Transverse colon (tissue), 4 donors: ENCODE data around the gene SHROOM2. TPM values are rescaled to one million over a fixed set of nuclear protein-coding genes. Genes with fewer than 3 reads are reported as not detected.
A peak's percentile ranks its signal among the peaks of the same experiment; 100 is the strongest.

Experiments used
- DNase-seq: peaks from one replicate; pipeline ENCODE4 v3.0.0-alpha.2; 2019
- H3K27ac ChIP-seq, 4 donors: fragments of 200-600 bp; sonication (generic); 2 replicates each; pipeline ENCODE4 v1.5.1; 2016 to 2018; ENCODE audit warnings: inconsistent platforms in 4 of 4
- H3K27me3 ChIP-seq: fragments of 200-600 bp; sonication (generic); 2 replicates; pipeline ENCODE4 v1.5.1; 2017; ENCODE audit warnings: inconsistent platforms
- H3K36me3 ChIP-seq, 4 donors: fragments of 200-600 bp; sonication (generic); 2 replicates each; pipeline ENCODE4 v1.5.1; 2017 to 2019; ENCODE audit warnings: inconsistent platforms in 4 of 4
- H3K4me1 ChIP-seq, 4 donors: fragments of 200-600 bp; sonication (generic); 2 replicates each; pipeline ENCODE4 v1.5.1; 2017 to 2020; ENCODE audit warnings: inconsistent platforms in 4 of 4
- H3K4me3 ChIP-seq, 4 donors: fragments of 200-600 bp; sonication (generic); 1 replicate in 1 of 4; 2 replicates in 3 of 4; pipeline versions ENCODE4 v1.5.1 to v1.6.1; 2017 to 2019; ENCODE audit warnings: inconsistent platforms in 4 of 4
- H3K9me3 ChIP-seq, 2 donors: fragments of 200-600 bp; sonication (generic); 2 replicates each; pipeline ENCODE4 v1.5.1; 2017 to 2019; ENCODE audit warnings: inconsistent platforms in 2 of 2
- CTCF ChIP-seq, 5 experiments: fragments of 200-600 bp in 3 of 5; fragments of 450-650 bp in 2 of 5; sonication (generic) in 3 of 5; IDR thresholded peaks; 1 replicate in 2 of 5; 2 replicates in 3 of 5; pipeline ENCODE4 v1.5.1; 2016 to 2017; ENCODE audit warnings: antibody characterized with exemption in 5 of 5, inconsistent platforms in 3 of 5, mild to moderate bottlenecking in 2 of 5, moderate library complexity in 1 of 5
- EP300 ChIP-seq: sonication (generic); formaldehyde crosslinking; IDR thresholded peaks from one replicate; pipeline ENCODE4 v1.6.1; 2017; ENCODE audit warnings: antibody characterized with exemption, low read depth
- POLR2A ChIP-seq: fragments of 450-650 bp; IDR thresholded peaks from one replicate; pipeline ENCODE4 v1.6.1; 2016; ENCODE audit warnings: antibody characterized with exemption, mild to moderate bottlenecking, moderate library complexity
- POLR2AphosphoS5 ChIP-seq, 3 donors: sonication (generic); formaldehyde crosslinking; IDR thresholded peaks; one replicate each; pipeline ENCODE4 v1.6.1; 2016; ENCODE audit warnings: antibody characterized with exemption in 3 of 3
- WGBS, 2 donors: methylation state at CpG; one replicate each; pipeline ENCODE4 v1.1.5; 2018; ENCODE audit warnings: low coverage in 1 of 2; 5-methylcytosine and 5-hydroxymethylcytosine counted together
- in situ Hi-C, 4 donors: fragments of 200-750 bp; cut with MboI; loops; one replicate each; pipeline versions ENCODE4 v1.15.0 to v1.15.1; 2017; ENCODE audit warnings: low sequenced_read_pairs in 3 of 4, low pct_ligation_motif_present in 1 of 4, low pct_unique_long_range_greater_than_20kb in 1 of 4
- intact Hi-C: fragments of 100-400 bp; cut with DNase I; formaldehyde crosslinking; loops from one replicate; pipeline ENCODE4 v1.15.1; 2023; ENCODE audit warnings: low total_unique reads
- total RNA-seq, 4 donors: library from RNA; depleted of rRNA; stranded (reverse); fragments of >200 nt; gene quantifications; one replicate each; pipeline ENCODE4 v1.1.0, GENCODE V29; 2016

The SHROOM2 gene
- total RNA-seq, 4 donors from 2014 or later, result 8.9 to 20.6 (median 11.3) TPM

- H3K36me3 ChIP-seq, result no peaks in the 10 kb centered on the region
- in situ Hi-C loops, result no loop called here
- TF ChIP-seq EP300 (no peak), POLR2A (no peak), CTCF (IDR thresholded peaks at IDR 0.05) (no peak), POLR2AphosphoS5 (IDR thresholded peaks at IDR 0.05) (no peak)
- no peaks in the 10 kb centered on the region for H3K27me3 ChIP-seq
- no peak overlapping the region for H3K4me3 ChIP-seq
- intact Hi-C loops, result no loop called here
- no peak for DNase-seq
- 77% methylated on average over 9 of the region's 9 CpGs; no CpG with 5 or more reads in 1 of the 2 donors for WGBS, 2 donors
- no peaks in the 10 kb centered on the region for H3K9me3 ChIP-seq
- H3K27ac ChIP-seq, result no peak overlapping the region
- no peaks in the 10 kb centered on the region for H3K4me1 ChIP-seq
These were observed 81.0 kb downstream of the SHROOM2 start for GRCh38 chrX:9867226-9867625.

- Histone ChIP-seq H3K9me3 (no peaks in the 10 kb centered on the region), H3K27ac (no peak overlapping the region), H3K27me3 (no peaks in the 10 kb centered on the region), H3K36me3 (no peaks in the 10 kb centered on the region), H3K4me3 (no peak overlapping the region), H3K4me1 (no peaks in the 10 kb centered on the region)
- in situ Hi-C loops, result no loop called here
- 64% methylated on average over 4 of the region's 4 CpGs; no CpG with 5 or more reads in 1 of the 2 donors for WGBS, 2 donors
- no peak for DNase-seq
- no peak for TF ChIP-seq CTCF (IDR thresholded peaks at IDR 0.05)
- intact Hi-C loops, result no loop called here
These were observed 81.5 kb downstream of the SHROOM2 start for GRCh38 chrX:9867753-9868152.

- intact Hi-C loops, result no loop called here
- WGBS, 2 donors, result 83% methylated on average over 1 of the region's 1 CpG; no CpG with 5 or more reads in 1 of the 2 donors
- no peak overlapping the region for H3K27ac ChIP-seq
- DNase-seq, result no peak
- H3K4me1 ChIP-seq, result no peaks in the 10 kb centered on the region
- H3K4me3 ChIP-seq, result no peak overlapping the region
- no peaks in the 10 kb centered on the region for H3K36me3 ChIP-seq
- H3K9me3 ChIP-seq, result no peaks in the 10 kb centered on the region
- in situ Hi-C loops, result no loop called here
- TF ChIP-seq POLR2AphosphoS5 (IDR thresholded peaks at IDR 0.05) (no peak), EP300 (no peak), CTCF (IDR thresholded peaks at IDR 0.05) (no peak)
- no peaks in the 10 kb centered on the region for H3K27me3 ChIP-seq
These were observed 85.6 kb downstream of the SHROOM2 start for GRCh38 chrX:9871701-9872268.

GRCh38 chrX:9873360-9873759 lies 87.1 kb downstream of the SHROOM2 start:
- no peaks in the 10 kb centered on the region for H3K27me3 ChIP-seq
- TF ChIP-seq EP300 (no peak), POLR2AphosphoS5 (IDR thresholded peaks at IDR 0.05) (no peak), POLR2A (no peak)
- WGBS, 2 donors, result 84% methylated on average over 12 of the region's 12 CpGs; no CpG with 5 or more reads in 1 of the 2 donors

GRCh38 chrX:9873952-9874351 lies 87.7 kb downstream of the SHROOM2 start:
- no peaks in the 10 kb centered on the region for H3K27me3 ChIP-seq
- 61% methylated on average over 9 of the region's 9 CpGs; no CpG with 5 or more reads in 1 of the 2 donors for WGBS, 2 donors
- TF ChIP-seq EP300, result no peak
- no peak for TF ChIP-seq POLR2AphosphoS5 (IDR thresholded peaks at IDR 0.05)
- TF ChIP-seq CTCF (IDR thresholded peaks at IDR 0.05), result peak; percentile 36 to 50 (median 40)
- TF ChIP-seq POLR2A, result no peak
- H3K4me1 ChIP-seq, result no peaks in the 10 kb centered on the region
- intact Hi-C loops, result no loop called here
- H3K9me3 ChIP-seq, result no peaks in the 10 kb centered on the region
- H3K36me3 ChIP-seq, result no peaks in the 10 kb centered on the region
- in situ Hi-C loops, result no loop called here
- DNase-seq, result peak; percentile 30
- no peak overlapping the region for H3K27ac ChIP-seq
- H3K4me3 ChIP-seq, result no peak overlapping the region

More at GRCh38 chrX:9873360-9873759, 87.1 kb downstream of the SHROOM2 start:
- Histone ChIP-seq H3K36me3 (no peaks in the 10 kb centered on the region), H3K27ac (no peak overlapping the region), H3K4me3 (no peak overlapping the region), H3K4me1 (no peaks in the 10 kb centered on the region), H3K9me3 (no peaks in the 10 kb centered on the region)
- DNase-seq, result no peak
- in situ Hi-C loops (no loop called here), intact Hi-C loops (no loop called here)
